Osteocyte (in vitro differentiated cells): ENCODE measurements around the gene SLC7A8. TPM values are rescaled to one million over a fixed set of nuclear protein-coding genes. Genes with fewer than 3 reads are reported as not detected.

Experiments
- DNase-seq: peaks from one replicate; pipeline ENCODE4 v3.0.0; 2021; ENCODE audit warnings: mixed read lengths; ENCODE audit not compliant: unreplicated experiment; ENCODE audit errors: extremely low spot score
- H3K27ac Mint-ChIP-seq: one replicate; pipeline ENCODE4 v1.8.0; 2021; ENCODE audit warnings: mild to moderate bottlenecking, mixed read lengths; ENCODE audit not compliant: unreplicated experiment
- H3K27me3 Mint-ChIP-seq: one replicate; pipeline ENCODE4 v1.8.0; 2021; ENCODE audit warnings: mixed read lengths; ENCODE audit not compliant: unreplicated experiment
- H3K36me3 Mint-ChIP-seq: one replicate; pipeline ENCODE4 v1.8.0; 2021; ENCODE audit warnings: mixed read lengths; ENCODE audit not compliant: unreplicated experiment
- H3K4me1 Mint-ChIP-seq: one replicate; pipeline ENCODE4 v1.8.0; 2021; ENCODE audit warnings: mixed read lengths; ENCODE audit not compliant: unreplicated experiment
- H3K4me3 Mint-ChIP-seq: one replicate; pipeline ENCODE4 v1.8.0; 2021; ENCODE audit warnings: mild to moderate bottlenecking, moderate library complexity, mixed read lengths; ENCODE audit not compliant: unreplicated experiment
- H3K9me3 Mint-ChIP-seq: one replicate; pipeline ENCODE4 v1.8.0; 2021; ENCODE audit warnings: mixed read lengths; ENCODE audit not compliant: unreplicated experiment
- CTCF ChIP-seq: fragments of 200-600 bp; sonication (generic); IDR thresholded peaks from 2 replicates; pipeline ENCODE4 v1.5.0; 2021; ENCODE audit warnings: antibody characterized with exemption, mild to moderate bottlenecking, moderate library complexity
- total RNA-seq: library from RNA; stranded (reverse); gene quantifications from 2 replicates; pipeline ENCODE4 v1.2.1, GENCODE V29; 2021

The SLC7A8 gene
- total RNA-seq, 1 donor from 2014 or later = 0.75 TPM

GRCh38 chr14:23169622-23170021 lies 13.8 kb downstream of the SLC7A8 start:
- H3K9me3 Mint-ChIP-seq = no peaks in the 10 kb centered on the region
- peaks cover 58% of the 10 kb centered on the region for H3K27me3 Mint-ChIP-seq
- H3K4me1 Mint-ChIP-seq = no peaks in the 10 kb centered on the region
- DNase-seq = no peak
- H3K4me3 Mint-ChIP-seq = no peak overlapping the region
- no peak overlapping the region for H3K27ac Mint-ChIP-seq
- TF ChIP-seq CTCF = no peak
- peaks cover 3% of the 10 kb centered on the region for H3K36me3 Mint-ChIP-seq

- peaks cover 47% of the 10 kb centered on the region for H3K27me3 Mint-ChIP-seq
These were observed 15.2 kb downstream of the SLC7A8 start for GRCh38 chr14:23168246-23168645.

GRCh38 chr14:23167116-23167847 lies 16.2 kb downstream of the SLC7A8 start:
- Mint-ChIP-seq H3K9me3 (no peaks in the 10 kb centered on the region), H3K36me3 (peaks cover 3% of the 10 kb centered on the region), H3K4me3 (no peak overlapping the region), H3K27me3 (peaks cover 45% of the 10 kb centered on the region), H3K4me1 (no peaks in the 10 kb centered on the region), H3K27ac (no peak overlapping the region)
- TF ChIP-seq CTCF = no peak
- no peak for DNase-seq

More at GRCh38 chr14:23168246-23168645, 15.2 kb downstream of the SLC7A8 start:
- no peak overlapping the region for H3K27ac Mint-ChIP-seq
- no peak for DNase-seq
- H3K9me3 Mint-ChIP-seq = no peaks in the 10 kb centered on the region
- no peaks in the 10 kb centered on the region for H3K4me1 Mint-ChIP-seq
- no peak for TF ChIP-seq CTCF
- H3K4me3 Mint-ChIP-seq = no peak overlapping the region
- peaks cover 3% of the 10 kb centered on the region for H3K36me3 Mint-ChIP-seq

- Mint-ChIP-seq H3K27me3 (peaks cover 27% of the 10 kb centered on the region), H3K36me3 (no peaks in the 10 kb centered on the region), H3K27ac (no peak overlapping the region), H3K4me3 (no peak overlapping the region), H3K9me3 (no peaks in the 10 kb centered on the region), H3K4me1 (peaks cover 9% of the 10 kb centered on the region)
- no peak for TF ChIP-seq CTCF
- DNase-seq = no peak
These were observed 18.5 kb downstream of the SLC7A8 start for GRCh38 chr14:23164949-23165348.

- Mint-ChIP-seq H3K36me3 (no peaks in the 10 kb centered on the region), H3K9me3 (no peaks in the 10 kb centered on the region), H3K4me1 (peaks cover 9% of the 10 kb centered on the region), H3K4me3 (no peak overlapping the region), H3K27me3 (peaks cover 34% of the 10 kb centered on the region), H3K27ac (no peak overlapping the region)
- TF ChIP-seq CTCF = no peak
- no peak for DNase-seq
These were observed 19.2 kb downstream of the SLC7A8 start for GRCh38 chr14:23164250-23164649.
